Measurements from ENCODE around the gene PRSS27.
A peak's percentile ranks its signal among the peaks of the same experiment; 100 is the strongest.
"Not testable (repeated sequence)": the region's sequence is repeated elsewhere in the genome, so short reads cannot be mapped to it uniquely, and the experiment has no call there.

PRSS27 gene

DNA sequence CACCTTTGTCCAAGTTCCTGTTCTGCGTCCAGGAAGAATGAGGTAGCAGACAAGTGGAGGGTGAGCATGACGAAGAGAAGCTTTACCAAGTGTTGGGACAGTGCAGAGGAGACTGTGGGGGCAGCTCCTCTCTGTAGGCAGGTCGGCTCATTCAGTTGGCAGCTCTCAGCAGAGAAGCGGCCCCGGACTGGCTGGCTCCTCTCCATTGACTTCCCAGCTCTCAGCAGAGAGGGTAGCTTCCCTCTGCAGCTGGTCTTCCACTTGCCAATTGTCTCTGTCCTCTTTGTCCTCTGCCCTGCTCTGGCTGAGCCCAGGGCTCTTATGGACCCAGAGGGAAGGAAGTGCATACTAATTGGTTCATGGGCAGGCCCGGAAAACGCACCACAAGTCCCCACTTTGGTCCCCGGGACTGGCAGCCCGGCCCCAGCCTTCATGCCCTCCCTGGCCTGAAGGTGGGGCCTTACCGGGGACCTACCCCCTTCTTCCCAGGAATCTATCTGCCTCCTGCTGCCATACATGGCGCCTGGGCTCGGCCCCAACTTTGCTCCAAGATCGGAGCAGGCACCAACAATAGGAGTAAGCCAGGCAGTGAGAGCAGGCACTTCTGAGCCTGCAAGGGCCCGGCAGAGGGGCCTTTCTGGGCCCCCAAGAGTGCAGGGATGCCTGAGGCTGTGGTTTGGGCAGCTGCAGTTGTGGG is 27.6 kb downstream of the PRSS27 start:
- DNase-seq, result no peak

DNA sequence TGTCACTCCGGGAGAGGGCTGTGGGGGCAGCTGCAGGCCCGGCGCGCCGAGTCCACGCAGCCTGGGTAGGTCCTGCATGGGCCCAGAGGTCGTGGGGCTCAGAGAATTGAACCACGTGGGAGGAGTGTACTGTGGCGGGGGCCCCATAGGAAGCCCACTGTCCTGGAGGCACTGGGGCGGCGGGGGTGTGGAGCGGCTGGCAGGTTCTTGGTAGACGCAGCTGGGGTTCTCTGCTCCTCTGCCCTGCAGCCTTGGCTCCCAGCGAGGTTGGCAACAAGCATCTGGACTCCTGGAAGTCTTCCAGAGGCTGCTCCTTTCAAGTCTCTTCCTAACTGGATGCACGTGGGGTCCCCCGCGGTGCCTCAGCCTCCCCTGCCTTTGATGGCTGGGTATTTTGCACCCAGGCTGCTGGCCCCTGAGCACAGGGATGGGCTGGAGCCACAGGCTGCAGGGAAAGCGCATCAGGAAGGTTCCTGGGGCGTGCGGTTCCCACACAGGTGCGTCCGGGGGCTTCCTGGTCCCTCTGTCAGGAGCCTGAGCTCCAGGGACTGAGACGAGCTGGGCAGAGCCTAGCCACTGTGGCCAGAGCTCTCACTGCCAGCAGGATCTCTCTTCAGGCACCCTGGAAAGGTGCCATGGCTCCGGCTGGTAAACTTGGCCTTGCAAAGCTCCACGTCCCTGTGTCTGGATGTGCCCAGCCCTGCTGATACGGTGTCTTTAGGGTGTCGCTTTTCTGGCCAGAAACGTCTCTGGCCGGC is 28.4 kb downstream of the PRSS27 start:
- DNase-seq, result no peak

- DNase-seq, result no peak
These were observed 29.2 kb downstream of the PRSS27 start for GRCh38 chr16:2690852-2691251.

GRCh38 chr16:2689968-2690801 is 29.8 kb downstream of the PRSS27 start:
- no peak for DNase-seq

DNA sequence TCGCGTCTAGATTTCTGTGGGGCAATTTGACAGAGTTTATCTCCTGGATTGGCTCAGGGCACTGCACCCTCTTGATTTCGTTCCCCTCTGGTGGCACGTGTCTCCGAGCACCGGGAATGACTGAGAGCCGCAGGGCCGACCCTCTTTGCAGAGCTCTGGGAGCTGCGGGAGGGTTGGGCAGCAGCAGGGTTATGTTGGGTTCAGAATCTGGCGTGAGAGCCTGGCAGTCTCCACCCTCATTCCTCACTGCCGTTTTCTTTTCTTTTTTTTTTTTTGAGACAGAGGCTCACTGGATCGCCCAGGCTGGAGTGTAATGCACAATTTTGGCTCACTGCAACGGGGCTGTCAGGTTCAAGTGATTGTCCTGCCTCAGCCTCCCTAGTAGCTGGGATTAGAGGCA is 30.6 kb downstream of the PRSS27 start:
- DNase-seq, result not testable (repeated sequence)

DNA sequence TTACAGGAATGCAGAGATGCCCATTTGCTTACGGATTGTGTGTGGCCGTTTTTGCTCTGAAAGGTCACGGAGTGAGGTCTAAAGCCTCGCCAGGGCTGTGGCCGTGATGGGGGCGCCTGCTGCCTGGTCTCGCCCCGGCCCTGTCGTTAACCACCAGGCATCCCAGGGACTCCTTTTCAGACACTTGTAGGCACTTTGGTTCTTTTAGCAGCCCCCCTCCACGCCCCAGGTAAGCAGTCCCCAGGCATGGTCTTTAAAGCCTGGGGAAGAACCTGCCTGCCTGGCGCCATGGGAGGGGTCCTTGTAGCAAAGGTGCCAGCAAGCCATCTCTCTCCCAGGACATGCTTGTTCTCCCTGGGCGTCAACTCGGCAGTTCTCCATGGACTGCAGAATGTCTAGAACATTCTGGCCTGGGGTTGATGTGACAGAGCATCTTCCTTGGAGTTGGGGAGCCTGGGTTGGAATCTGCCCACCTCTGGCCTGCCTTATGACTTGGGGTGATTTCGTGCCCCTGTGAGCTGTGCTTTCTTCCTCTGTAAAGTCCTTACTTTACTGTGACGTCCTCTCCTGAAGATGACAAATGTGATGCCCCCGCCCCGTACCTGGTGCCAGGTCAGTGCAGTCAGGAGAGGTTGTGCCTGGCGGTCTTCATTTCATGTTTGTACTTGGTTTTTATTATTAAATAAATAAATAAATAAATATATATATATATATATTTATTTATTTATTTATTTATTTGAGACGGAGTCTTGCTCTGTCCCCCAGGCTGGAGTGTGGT is 32.3 kb downstream of the PRSS27 start:
- no peak for DNase-seq

GRCh38 chr16:2686912-2687507 is 33.0 kb downstream of the PRSS27 start:
- DNase-seq, result no peak

- not testable (repeated sequence) for DNase-seq
These were observed 33.9 kb downstream of the PRSS27 start for GRCh38 chr16:2686075-2686474.

- DNase-seq, result not testable (repeated sequence)
These were observed 37.0 kb downstream of the PRSS27 start for GRCh38 chr16:2683041-2683440.

- DNase-seq, result peak; percentile 96
These were observed 37.6 kb downstream of the PRSS27 start, which contains the start of gene KCTD5 for GRCh38 chr16:2682209-2683021. Gene KCTD5, plus strand, starts transcription at chr16:2682523. Its CDS starts 26 bp downstream, at chr16:2682549.

DNA sequence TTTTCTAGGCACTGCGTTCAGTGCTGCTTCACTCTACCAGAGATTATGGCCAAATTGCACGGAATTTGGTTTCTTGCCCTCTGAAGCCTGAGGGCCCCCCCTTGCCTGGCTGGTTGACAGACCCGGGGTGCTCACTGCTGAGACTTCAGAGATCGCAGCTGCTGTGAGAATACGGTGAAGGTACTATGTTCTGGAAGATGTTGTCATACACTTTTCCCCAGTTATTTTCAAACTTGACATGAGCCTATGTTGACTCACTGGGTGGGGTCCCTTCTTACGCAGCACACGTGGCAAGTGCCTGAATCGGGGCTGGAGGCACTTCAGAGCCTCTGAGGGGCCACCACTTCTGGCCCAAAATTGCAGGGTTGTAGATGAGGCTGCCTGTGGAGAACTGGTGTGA is 39.7 kb downstream of the PRSS27 start:
- DNase-seq, result not testable (repeated sequence)

- DNase-seq, result not testable (repeated sequence)
These were observed 40.1 kb downstream of the PRSS27 start for GRCh38 chr16:2679902-2680301.

- DNase-seq, result not testable (repeated sequence)
These were observed 41.6 kb downstream of the PRSS27 start for GRCh38 chr16:2678206-2678965.

GRCh38 chr16:2676937-2677336 is 43.1 kb downstream of the PRSS27 start:
- DNase-seq, result not testable (repeated sequence)

DNA sequence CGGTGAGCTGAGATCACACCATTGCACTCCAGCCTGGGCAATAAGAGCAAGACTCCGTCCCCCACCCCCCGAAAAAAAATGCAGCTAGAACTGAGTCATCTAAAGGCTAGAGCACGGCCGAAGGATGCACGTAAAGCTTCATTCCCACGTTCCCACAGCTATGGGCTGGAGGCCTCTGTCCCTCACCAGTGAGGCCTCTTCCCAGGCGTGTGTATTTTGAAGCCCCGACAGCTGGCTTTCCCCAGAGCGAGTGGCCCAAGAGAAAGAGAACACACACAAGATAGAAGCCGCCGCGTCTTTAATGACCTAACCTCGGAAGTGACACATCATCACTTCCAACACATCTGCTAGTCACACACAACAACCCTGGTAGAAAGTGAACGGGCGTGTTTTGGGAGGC is 44.3 kb downstream of the PRSS27 start:
- DNase-seq, result no peak

GRCh38 chr16:2675021-2675420 is 45.0 kb downstream of the PRSS27 start:
- no peak for DNase-seq

GRCh38 chr16:2673066-2673999 is 46.7 kb downstream of the PRSS27 start:
- DNase-seq, result peak; percentile 94

DNA sequence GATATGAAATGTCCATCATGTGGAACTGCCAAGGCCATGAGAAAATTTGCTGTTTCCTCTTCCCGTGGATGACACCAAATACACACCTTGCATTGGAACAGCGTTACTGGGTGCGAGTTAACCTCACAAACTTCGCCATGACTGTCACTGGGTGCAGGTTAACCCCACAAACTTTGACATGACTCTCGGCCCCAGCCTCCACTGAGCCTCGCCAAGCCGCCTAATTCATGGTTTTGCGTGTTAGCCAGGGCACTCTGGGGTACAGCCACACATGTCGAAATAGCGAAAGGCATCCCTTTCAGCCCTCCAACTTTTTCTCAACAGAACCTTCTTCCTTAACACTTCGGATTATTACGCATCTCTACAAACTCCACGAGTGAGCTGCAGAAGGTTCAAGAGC is 48.3 kb downstream of the PRSS27 start:
- DNase-seq, result no peak

GRCh38 chr16:2671193-2671592 is 48.8 kb downstream of the PRSS27 start:
- not testable (repeated sequence) for DNase-seq
